Esophagus squamous epithelium (tissue), 4 donors: ENCODE measurements around the gene CA9.
"Not testable (repeated sequence)": the region's sequence is repeated elsewhere in the genome, so short reads cannot be mapped to it uniquely, and the experiment has no call there.

Source experiments
- CTCF ChIP-seq, 6 experiments: fragments of 450-650 bp in 4 of 6; fragments of 200-600 bp in 2 of 6; sonication (generic) in 2 of 6; IDR thresholded peaks; one replicate each; pipeline ENCODE4 v1.5.1; 2016 to 2019; ENCODE audit warnings: antibody characterized with exemption in 6 of 6, mild to moderate bottlenecking in 4 of 6, moderate library complexity in 4 of 6
- POLR2A ChIP-seq, 4 donors: fragments of 450-650 bp; IDR thresholded peaks; one replicate each; pipeline ENCODE4 v1.6.1; 2017; ENCODE audit warnings: antibody characterized with exemption in 4 of 4, mild to moderate bottlenecking in 4 of 4, moderate library complexity in 3 of 4

GRCh38 chr9:35636877-35637246 is 36.9 kb upstream of the CA9 start:
- not testable (repeated sequence) for TF ChIP-seq POLR2A, CTCF (IDR thresholded peaks at IDR 0.05)
